ENCODE results near the gene CDK5RAP2. TPM values are rescaled to one million over a fixed set of nuclear protein-coding genes. Genes with fewer than 3 reads are reported as not detected.
"Not testable (repeated sequence)": the region's sequence is repeated elsewhere in the genome, so short reads cannot be mapped to it uniquely, and the experiment has no call there.

Gene CDK5RAP2
- total and polyA plus RNA-seq, 9 of the 15 experiments (the other 6 are each of a cell fraction or from before 2014, with no cell fraction given): 19.9 to 68.8 (median 42.2) TPM

GRCh38 chr9:120521101-120521500, 58.9 kb downstream of the CDK5RAP2 start (continued):
- TF ChIP-seq E2F6 (IDR thresholded peaks at IDR 0.05; ENCODE audit: borderline replicate concordance in 1 of 2, extremely low read depth in 1 of 2, insufficient read depth in 1 of 2, insufficient read length in 1 of 2, low read depth in 1 of 2, low read length in 1 of 2, poor library complexity in 1 of 2, severe bottlenecking in 1 of 2) (no peak), SMARCB1 (IDR thresholded peaks at IDR 0.05; ENCODE audit: insufficient read length, low read depth) (no peak), ETS2 (tag; IDR thresholded peaks at IDR 0.05; ENCODE audit: borderline replicate concordance, poor library complexity, severe bottlenecking) (no peak), ZBTB17 (CRISPR knock-in tag; IDR thresholded peaks at IDR 0.05) (no peak), ZNF165 (CRISPR knock-in tag; IDR thresholded peaks at IDR 0.05; ENCODE audit: borderline replicate concordance) (no peak), MEIS2 (IDR thresholded peaks at IDR 0.05; ENCODE audit: partially characterized antibody) (no peak)

- H3K79me2 ChIP-seq (ENCODE audit: control insufficient read depth, insufficient read depth, low read length); H3K9me1 ChIP-seq (ENCODE audit: control insufficient read depth, insufficient read depth, low read length); in situ Hi-C loops (cut with MboI); DNase-seq (ENCODE audit: extremely low read depth in 1 of 4, low spot score in 3 of 4); H2AFZ ChIP-seq (ENCODE audit: low read depth, low read length); H3K9ac ChIP-seq (ENCODE audit: insufficient read depth in 1 of 2, low read depth in 2 of 2, low read length in 2 of 2); ATAC-seq; intact Hi-C loops (cut with micrococcal nuclease); H3K9me3 ChIP-seq (replicated peaks; ENCODE audit: control insufficient read depth, insufficient read depth, low read depth, low read length); H3K4me1 ChIP-seq (replicated peaks in 1 of 2; ENCODE audit: control insufficient read depth in 2 of 2, insufficient read depth in 2 of 2, low read length in 2 of 2); H3K4me2 ChIP-seq (ENCODE audit: insufficient read depth, low read length); CTCF ChIA-PET (ENCODE audit: low intra/inter-chr PET ratio); POLR2A ChIA-PET; FAIRE-seq; H3K27ac ChIP-seq (ENCODE audit: extremely low read depth, low read depth, low read length); H4K20me1 ChIP-seq (replicated peaks; ENCODE audit: control insufficient read depth, insufficient read depth, low read length); BruUV-seq (replicated peaks); H3K27me3 ChIP-seq (ENCODE audit: control insufficient read depth in 2 of 2, insufficient read depth in 2 of 2, low read length in 2 of 2); H3K4me3 ChIP-seq: not testable (repeated sequence)
- TF ChIP-seq ZNF146 (CRISPR knock-in tag; IDR thresholded peaks at IDR 0.05; ENCODE audit: unreplicated experiment) (peak; percentile 76), RBM25 (IDR thresholded peaks at IDR 0.05; ENCODE audit: low read depth, low read length, severe bottlenecking) (peak; percentile 10)
- 80% methylated on average over 4 of the region's 4 CpGs for WGBS (ENCODE audit: insufficient coverage, low coverage, missing lambda C conversion rate)
- H3K36me3 ChIP-seq (ENCODE audit: control insufficient read depth, insufficient read depth, low read length): peaks cover 62% of the 10 kb centered on the region
Measured at GRCh38 chr9:120515996-120516395, 64.0 kb downstream of the CDK5RAP2 start.

Measured in K562 (cell line).